Activated B cell treated with CpG ODN at 0.5 μM for 24 hours (primary cell): Measurements from ENCODE around the gene GLRA1. TPM values are rescaled to one million over a fixed set of nuclear protein-coding genes. Genes with fewer than 3 reads are reported as not detected.

ENCODE experiments used
- ATAC-seq: fragments of 200-7000 bp; cut with Tn5 transposase; one replicate; pipeline ENCODE4 v1.10.0; 2021; ENCODE audit warnings: low read depth, mild to moderate bottlenecking, moderate library complexity
- CTCF ChIA-PET: fragments of 350-600 bp; sonication (Branson Sonifier 250); formaldehyde crosslinking; loops from one replicate; lab custom pipeline; 2021; ENCODE audit warnings: antibody characterized with exemption; lab: Charles Lee
- POLR2A ChIA-PET: fragments of 350-600 bp; sonication (Branson Sonifier 250); formaldehyde crosslinking; loops from one replicate; lab custom pipeline; 2021; ENCODE audit warnings: antibody characterized with exemption; lab: Charles Lee
- DNase-seq: peaks from one replicate; pipeline ENCODE4 v3.0.0; 2022
- H3K27ac Mint-ChIP-seq: one replicate; pipeline ENCODE4 v1.8.0; 2020; ENCODE audit warnings: mixed read lengths
- H3K27me3 Mint-ChIP-seq: one replicate; pipeline ENCODE4 v1.8.0; 2021; ENCODE audit warnings: mixed read lengths
- H3K36me3 Mint-ChIP-seq: one replicate; pipeline ENCODE4 v1.8.0; 2021; ENCODE audit warnings: low read depth, mixed read lengths
- H3K4me1 Mint-ChIP-seq: one replicate; pipeline ENCODE4 v1.8.0; 2021; ENCODE audit warnings: mixed read lengths
- H3K4me3 Mint-ChIP-seq: one replicate; pipeline ENCODE4 v1.8.0; 2020; ENCODE audit warnings: mild to moderate bottlenecking, mixed read lengths
- H3K9me3 Mint-ChIP-seq: one replicate; pipeline ENCODE4 v1.8.0; 2020; ENCODE audit warnings: mixed read lengths
- intact Hi-C: fragments of 100-400 bp; cut with micrococcal nuclease; formaldehyde crosslinking; loops from one replicate; pipeline ENCODE4 v1.15.1; 2024
- total RNA-seq: library from RNA; stranded (reverse); gene quantifications from 2 replicates; pipeline ENCODE4 v1.2.3, GENCODE V29; 2022
- TF ChIP-seq, protein P1 (sequence below): fragments of 200-600 bp; IDR thresholded peaks from one replicate; pipeline ENCODE4 v1.8.0; 2022; ENCODE audit warnings: antibody characterized with exemption, mild to moderate bottlenecking

The GLRA1 gene
- total RNA-seq, 1 donor from 2014 or later = not detected

DNA sequence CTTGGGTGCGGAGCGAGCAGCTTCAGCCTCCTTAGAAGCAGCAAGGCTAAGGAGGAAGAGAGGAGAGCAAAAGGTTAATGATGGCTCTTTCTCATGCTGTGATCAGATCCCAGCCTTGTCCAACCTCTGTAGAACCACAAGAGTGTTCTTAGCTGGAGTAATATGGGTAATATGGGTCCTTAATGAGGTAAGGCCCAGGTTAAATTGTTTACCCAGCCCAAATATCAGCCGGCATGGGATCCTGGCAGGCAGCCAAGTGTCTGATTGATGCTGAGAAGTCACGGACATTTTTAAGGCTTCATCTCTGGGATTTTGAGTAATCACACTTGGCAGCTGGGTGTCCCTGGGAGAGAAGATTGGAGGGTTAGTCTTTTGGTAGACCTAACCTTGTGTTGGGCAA lies 32.3 kb downstream of the GLRA1 start:
- ATAC-seq (no peak), DNase-seq (no peak)
- Mint-ChIP-seq H3K4me1 (no peaks in the 10 kb centered on the region), H3K27me3 (peaks cover 2% of the 10 kb centered on the region), H3K4me3 (no peak overlapping the region), H3K9me3 (no peaks in the 10 kb centered on the region), H3K27ac (no peak overlapping the region), H3K36me3 (no peaks in the 10 kb centered on the region)
- TF ChIP-seq, protein P1, sequence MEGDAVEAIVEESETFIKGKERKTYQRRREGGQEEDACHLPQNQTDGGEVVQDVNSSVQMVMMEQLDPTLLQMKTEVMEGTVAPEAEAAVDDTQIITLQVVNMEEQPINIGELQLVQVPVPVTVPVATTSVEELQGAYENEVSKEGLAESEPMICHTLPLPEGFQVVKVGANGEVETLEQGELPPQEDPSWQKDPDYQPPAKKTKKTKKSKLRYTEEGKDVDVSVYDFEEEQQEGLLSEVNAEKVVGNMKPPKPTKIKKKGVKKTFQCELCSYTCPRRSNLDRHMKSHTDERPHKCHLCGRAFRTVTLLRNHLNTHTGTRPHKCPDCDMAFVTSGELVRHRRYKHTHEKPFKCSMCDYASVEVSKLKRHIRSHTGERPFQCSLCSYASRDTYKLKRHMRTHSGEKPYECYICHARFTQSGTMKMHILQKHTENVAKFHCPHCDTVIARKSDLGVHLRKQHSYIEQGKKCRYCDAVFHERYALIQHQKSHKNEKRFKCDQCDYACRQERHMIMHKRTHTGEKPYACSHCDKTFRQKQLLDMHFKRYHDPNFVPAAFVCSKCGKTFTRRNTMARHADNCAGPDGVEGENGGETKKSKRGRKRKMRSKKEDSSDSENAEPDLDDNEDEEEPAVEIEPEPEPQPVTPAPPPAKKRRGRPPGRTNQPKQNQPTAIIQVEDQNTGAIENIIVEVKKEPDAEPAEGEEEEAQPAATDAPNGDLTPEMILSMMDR = no peak
- ChIA-PET CTCF (no interaction called here), POLR2A (no interaction called here)
- intact Hi-C loops = no loop called here

DNA sequence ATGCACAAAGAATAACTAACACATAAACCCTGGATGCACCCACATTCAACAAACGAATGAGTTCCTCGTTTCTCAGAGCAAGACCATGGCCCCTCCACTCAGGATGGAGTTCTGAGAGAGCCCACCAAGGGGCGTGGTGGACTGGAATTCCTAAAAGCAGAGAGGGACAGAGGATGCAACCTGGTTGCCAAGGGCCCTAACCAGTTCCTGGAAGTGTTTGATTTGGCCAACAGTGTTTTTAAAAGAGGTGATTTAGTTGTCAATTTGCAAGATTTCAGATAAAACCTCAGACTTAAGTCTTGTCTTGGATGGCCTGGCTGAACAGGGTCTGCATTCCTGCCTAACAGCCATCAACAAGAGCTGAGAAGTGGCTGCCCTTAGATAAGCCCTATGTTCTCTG lies 34.4 kb downstream of the GLRA1 start:
- POLR2A ChIA-PET = no interaction called here
- H3K36me3 Mint-ChIP-seq = no peaks in the 10 kb centered on the region
- no peaks in the 10 kb centered on the region for H3K9me3 Mint-ChIP-seq
- intact Hi-C loops = no loop called here
- no peak overlapping the region for H3K4me3 Mint-ChIP-seq
- ATAC-seq = no peak
- TF ChIP-seq, protein P1 = no peak
- H3K4me1 Mint-ChIP-seq = no peaks in the 10 kb centered on the region
- no peaks in the 10 kb centered on the region for H3K27me3 Mint-ChIP-seq
- no peak for DNase-seq
- CTCF ChIA-PET = no interaction called here
- no peak overlapping the region for H3K27ac Mint-ChIP-seq

DNA sequence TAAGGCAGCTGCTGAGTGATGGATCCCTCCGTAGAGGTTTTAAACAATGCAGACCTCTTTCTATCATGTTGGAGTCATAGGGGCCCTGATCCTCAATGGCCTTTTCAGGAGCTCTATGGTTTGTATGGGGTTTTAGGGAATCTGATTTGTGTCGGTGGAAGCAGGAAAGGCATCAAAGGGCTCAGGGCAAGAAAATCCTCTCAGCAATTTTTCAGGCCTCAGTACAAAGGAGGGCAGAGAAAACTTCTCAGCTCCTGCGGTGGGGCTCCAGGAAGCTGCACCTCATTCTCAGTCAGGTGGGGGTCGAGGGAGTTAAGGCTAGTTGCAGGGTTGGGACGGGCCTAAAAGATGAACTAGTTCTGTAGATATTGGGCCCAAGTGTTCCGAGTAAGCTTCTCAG lies 35.0 kb downstream of the GLRA1 start:
- Mint-ChIP-seq H3K36me3 (no peaks in the 10 kb centered on the region), H3K27ac (no peak overlapping the region), H3K4me1 (no peaks in the 10 kb centered on the region)

DNA sequence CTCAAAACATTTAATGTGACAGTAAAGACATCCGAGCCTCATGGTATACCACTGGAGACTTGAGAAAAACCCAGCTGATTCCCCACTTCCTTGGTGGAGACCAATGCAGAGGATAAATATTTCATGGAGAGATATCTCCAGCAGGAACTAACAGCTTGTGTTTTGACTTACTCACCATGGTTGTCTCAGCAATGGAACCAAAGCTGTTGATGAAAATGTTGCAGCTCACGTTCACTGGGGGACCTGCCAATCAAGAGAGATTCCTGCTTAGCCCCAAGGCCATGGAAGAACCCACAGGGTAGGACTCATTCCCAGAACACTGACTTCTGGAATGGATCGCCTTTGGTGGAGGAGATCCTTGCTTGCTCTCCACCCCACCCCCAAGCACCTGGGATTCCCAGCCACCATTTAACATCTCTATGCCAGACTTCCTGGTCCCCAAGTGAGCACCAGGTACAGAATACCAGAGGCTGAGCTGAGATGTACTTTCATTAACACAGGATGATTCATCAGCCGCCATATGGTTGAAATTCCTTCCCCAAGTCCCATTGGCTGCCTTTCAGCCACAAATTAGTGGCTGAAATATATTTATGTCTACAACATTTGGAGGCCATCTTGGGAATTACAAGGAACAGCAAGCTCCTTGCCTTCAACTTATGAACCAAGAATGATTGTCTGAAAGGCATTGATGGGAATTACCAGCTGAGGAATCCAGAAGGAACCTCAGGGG lies 37.9 kb downstream of the GLRA1 start:
- POLR2A ChIA-PET = no interaction called here
- ATAC-seq (no peak), DNase-seq (no peak)
- CTCF ChIA-PET = no interaction called here
- no peaks in the 10 kb centered on the region for H3K27me3 Mint-ChIP-seq
- no peaks in the 10 kb centered on the region for H3K9me3 Mint-ChIP-seq
- intact Hi-C loops = no loop called here
- H3K4me1 Mint-ChIP-seq = no peaks in the 10 kb centered on the region
- H3K36me3 Mint-ChIP-seq = no peaks in the 10 kb centered on the region
- H3K4me3 Mint-ChIP-seq = no peak overlapping the region
- H3K27ac Mint-ChIP-seq = no peak overlapping the region
- TF ChIP-seq, protein P1 = no peak

More for the DNA sequence above, 35.0 kb downstream of the GLRA1 start:
- DNase-seq (no peak), ATAC-seq (no peak)
- H3K4me3 Mint-ChIP-seq = no peak overlapping the region
- no peaks in the 10 kb centered on the region for H3K27me3 Mint-ChIP-seq
- CTCF ChIA-PET = no interaction called here
- H3K9me3 Mint-ChIP-seq = no peaks in the 10 kb centered on the region
- TF ChIP-seq, protein P1 = no peak
- intact Hi-C loops = no loop called here
- POLR2A ChIA-PET = no interaction called here

DNA sequence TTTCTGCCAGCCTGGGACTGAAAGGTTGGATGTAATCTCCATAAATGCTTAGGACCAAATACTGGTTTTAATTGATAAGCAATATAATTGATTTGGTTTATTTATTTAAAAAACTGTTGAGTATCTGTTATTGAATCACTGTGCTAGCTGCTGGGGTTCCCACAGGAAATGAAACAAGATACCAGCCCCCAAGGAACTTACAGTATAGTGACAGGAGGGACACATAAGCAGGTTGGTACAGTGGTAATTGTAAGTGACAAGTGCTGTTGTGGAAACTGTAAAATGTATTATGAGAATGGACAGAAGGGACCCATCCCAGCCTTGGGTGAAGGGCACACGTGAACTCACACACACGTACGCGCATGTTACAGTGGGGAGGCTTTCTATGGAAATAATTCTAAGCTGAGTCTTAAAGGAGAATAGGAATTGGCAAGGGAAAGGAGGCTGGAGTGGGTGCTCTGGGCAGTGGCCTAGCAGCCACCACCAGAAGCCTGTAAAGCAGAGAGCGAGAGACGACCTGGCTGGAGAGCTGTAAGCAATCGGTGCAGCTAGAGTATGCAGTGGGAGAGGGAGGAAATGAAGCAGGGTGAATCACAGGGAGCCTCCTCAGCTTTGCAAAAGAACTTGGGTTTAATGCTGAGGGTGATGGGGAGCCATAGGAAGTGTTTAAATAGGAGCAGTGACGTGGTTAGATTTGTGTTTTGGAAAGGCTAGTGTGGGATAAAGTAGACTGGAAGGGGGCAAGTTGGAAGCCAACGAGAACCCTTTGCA lies 39.3 kb downstream of the GLRA1 start:
- no peaks in the 10 kb centered on the region for H3K4me1 Mint-ChIP-seq
- TF ChIP-seq, protein P1 = no peak
- ChIA-PET POLR2A (no interaction called here), CTCF (no interaction called here)
- intact Hi-C loops = no loop called here
- no peaks in the 10 kb centered on the region for H3K27me3 Mint-ChIP-seq
- no peak overlapping the region for H3K4me3 Mint-ChIP-seq
- H3K36me3 Mint-ChIP-seq = no peaks in the 10 kb centered on the region
- ATAC-seq (no peak), DNase-seq (no peak)
- no peaks in the 10 kb centered on the region for H3K9me3 Mint-ChIP-seq
- H3K27ac Mint-ChIP-seq = no peak overlapping the region
